SK-N-SH treated with all-trans-retinoic acid at 6 μM for 48 hours (cell line): ENCODE measurements around the gene MUSK.

ENCODE experiments used
- ATAC-seq: fragments of 200-7000 bp; cut with Tn5 transposase; 3 replicates; pipeline ENCODE4 v1.9.1; 2020; ENCODE audit warnings: mild to moderate bottlenecking, moderate library complexity
- ARNTL ChIP-seq: fragments of 450-650 bp; formaldehyde crosslinking; IDR thresholded peaks from 2 replicates; pipeline ENCODE4 v1.5.0; 2020; ENCODE audit warnings: low read depth, mild to moderate bottlenecking, moderate library complexity, borderline replicate concordance
- BACH2 ChIP-seq: fragments of 250-450 bp; sonication (Bioruptor Pico); IDR thresholded peaks from 2 replicates; pipeline ENCODE4 v1.9.0; 2021; ENCODE audit warnings: mild to moderate bottlenecking, borderline replicate concordance
- CREB5 ChIP-seq: fragments of 250-450 bp; sonication (Bioruptor Pico); IDR thresholded peaks from 2 replicates; pipeline ENCODE4 v1.5.1; 2020; ENCODE audit warnings: low read depth, mild to moderate bottlenecking, moderate library complexity
- ESRRG ChIP-seq: fragments of 250-450 bp; sonication (Bioruptor Pico); IDR thresholded peaks from 2 replicates; pipeline ENCODE4 v1.6.1; 2021; ENCODE audit warnings: mild to moderate bottlenecking
- ISL1 ChIP-seq: fragments of 250-450 bp; sonication (Bioruptor Pico); IDR thresholded peaks from 2 replicates; pipeline ENCODE4 v2.1.2; 2022; ENCODE audit warnings: mild to moderate bottlenecking, moderate library complexity
- OSR1 ChIP-seq: fragments of 250-450 bp; sonication (Bioruptor Pico); IDR thresholded peaks from 2 replicates; pipeline ENCODE4 v1.8.0; 2022; ENCODE audit warnings: moderate library complexity, mild to moderate bottlenecking, inconsistent platforms
- PATZ1 ChIP-seq: fragments of 250-450 bp; sonication (Bioruptor Pico); IDR thresholded peaks from 2 replicates; pipeline ENCODE4 v1.8.0; 2020; ENCODE audit warnings: mild to moderate bottlenecking, moderate library complexity, borderline replicate concordance
- PPARA ChIP-seq: fragments of 250-450 bp; sonication (Bioruptor Pico); IDR thresholded peaks from 2 replicates; pipeline ENCODE4 v1.5.0; 2020; ENCODE audit warnings: mild to moderate bottlenecking, borderline replicate concordance
- RARB ChIP-seq: fragments of 250-450 bp; sonication (Bioruptor Pico); IDR thresholded peaks from 2 replicates; pipeline ENCODE4 v1.8.0; 2021; ENCODE audit warnings: mild to moderate bottlenecking, moderate library complexity
- SNAI2 ChIP-seq: fragments of 250-450 bp; sonication (Bioruptor Pico); IDR thresholded peaks from 2 replicates; pipeline ENCODE4 v1.5.0; 2020; ENCODE audit warnings: mild to moderate bottlenecking, moderate library complexity
- TCF4 ChIP-seq: fragments of 250-450 bp; sonication (Bioruptor Pico); IDR thresholded peaks from 2 replicates; pipeline ENCODE4 v1.8.0; 2021; ENCODE audit warnings: mild to moderate bottlenecking, moderate library complexity, borderline replicate concordance
- TOX ChIP-seq: fragments of 250-450 bp; sonication (Bioruptor Pico); IDR thresholded peaks from 2 replicates; pipeline ENCODE4 v1.8.0; 2021; ENCODE audit warnings: mild to moderate bottlenecking, moderate library complexity, borderline replicate concordance
- TSHZ2 ChIP-seq: fragments of 250-450 bp; sonication (Bioruptor Pico); IDR thresholded peaks from 2 replicates; pipeline ENCODE4 v1.5.0; 2020; ENCODE audit warnings: mild to moderate bottlenecking, moderate library complexity
- ZC3H10 ChIP-seq: fragments of 250-450 bp; sonication (Bioruptor Pico); IDR thresholded peaks from 2 replicates; pipeline ENCODE4 v1.5.1; 2021; ENCODE audit warnings: mild to moderate bottlenecking, moderate library complexity
- ZFP3 ChIP-seq: fragments of 250-450 bp; sonication (Bioruptor Pico); IDR thresholded peaks from 2 replicates; pipeline ENCODE4 v1.5.0; 2020; ENCODE audit warnings: mild to moderate bottlenecking, moderate library complexity
- ZFP30 ChIP-seq: fragments of 450-650 bp; formaldehyde crosslinking; IDR thresholded peaks from 2 replicates; pipeline ENCODE4 v1.5.0; 2022; ENCODE audit warnings: mild to moderate bottlenecking, moderate library complexity
- ZNF565 ChIP-seq: fragments of 450-650 bp; formaldehyde crosslinking; conservative IDR thresholded peaks from 2 replicates; pipeline ENCODE4 v1.5.0; 2020; ENCODE audit warnings: low read depth, mild to moderate bottlenecking, moderate library complexity
- ZNF70 ChIP-seq: fragments of 450-650 bp; formaldehyde crosslinking; IDR thresholded peaks from 2 replicates; pipeline ENCODE4 v1.5.0; 2020; ENCODE audit warnings: mild to moderate bottlenecking, moderate library complexity
- ZNF8 ChIP-seq: fragments of 450-650 bp; formaldehyde crosslinking; IDR thresholded peaks from 2 replicates; pipeline ENCODE4 v1.5.0; 2020; ENCODE audit warnings: mild to moderate bottlenecking, moderate library complexity
- TF ChIP-seq, protein P1 (sequence below): fragments of 250-450 bp; sonication (Bioruptor Pico); IDR thresholded peaks from 2 replicates; pipeline ENCODE4 v1.8.0; 2021; ENCODE audit warnings: low read depth, mild to moderate bottlenecking, moderate library complexity, borderline replicate concordance

MUSK gene

DNA sequence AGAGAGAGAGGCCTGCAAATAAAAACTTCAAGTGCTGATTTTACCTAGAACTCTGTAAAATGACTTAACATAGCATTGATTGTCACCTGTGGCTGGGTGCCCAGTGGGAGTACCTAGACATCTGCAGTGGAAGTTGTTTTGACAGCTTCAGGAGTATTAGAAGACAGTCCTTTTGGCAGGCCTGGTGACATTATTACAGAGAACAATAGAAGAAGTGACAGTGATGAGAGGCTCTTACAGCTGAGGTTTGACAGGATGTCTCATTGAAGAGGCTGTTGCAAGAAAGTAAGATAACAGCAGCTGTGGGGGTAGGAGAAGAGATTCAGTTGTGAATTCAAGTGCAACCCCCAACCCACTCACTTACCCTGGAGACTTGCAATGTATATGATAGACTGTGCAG, 27.9 kb upstream of the MUSK start:
- no peak; the same call in 2 of the 3 replicates for ATAC-seq
- TF ChIP-seq BACH2 (CRISPR knock-in tag) = no peak
- no peak for TF ChIP-seq ZNF565 (CRISPR knock-in tag)
- no peak for TF ChIP-seq TCF4
- TF ChIP-seq TSHZ2 (CRISPR knock-in tag) = no peak
- TF ChIP-seq PPARA (CRISPR knock-in tag) = no peak
- TF ChIP-seq ZNF70 (CRISPR knock-in tag) = no peak
- no peak for TF ChIP-seq TOX (CRISPR knock-in tag)
- no peak for TF ChIP-seq ZC3H10 (CRISPR knock-in tag)
- no peak for TF ChIP-seq RARB
- no peak for TF ChIP-seq ISL1
- no peak for TF ChIP-seq PATZ1 (CRISPR knock-in tag)
- no peak for TF ChIP-seq ZFP30 (CRISPR knock-in tag)
- TF ChIP-seq SNAI2 (CRISPR knock-in tag) = no peak
- TF ChIP-seq, all 23 proteins: peak for 0

- no peak for ATAC-seq
- TF ChIP-seq, protein P1, sequence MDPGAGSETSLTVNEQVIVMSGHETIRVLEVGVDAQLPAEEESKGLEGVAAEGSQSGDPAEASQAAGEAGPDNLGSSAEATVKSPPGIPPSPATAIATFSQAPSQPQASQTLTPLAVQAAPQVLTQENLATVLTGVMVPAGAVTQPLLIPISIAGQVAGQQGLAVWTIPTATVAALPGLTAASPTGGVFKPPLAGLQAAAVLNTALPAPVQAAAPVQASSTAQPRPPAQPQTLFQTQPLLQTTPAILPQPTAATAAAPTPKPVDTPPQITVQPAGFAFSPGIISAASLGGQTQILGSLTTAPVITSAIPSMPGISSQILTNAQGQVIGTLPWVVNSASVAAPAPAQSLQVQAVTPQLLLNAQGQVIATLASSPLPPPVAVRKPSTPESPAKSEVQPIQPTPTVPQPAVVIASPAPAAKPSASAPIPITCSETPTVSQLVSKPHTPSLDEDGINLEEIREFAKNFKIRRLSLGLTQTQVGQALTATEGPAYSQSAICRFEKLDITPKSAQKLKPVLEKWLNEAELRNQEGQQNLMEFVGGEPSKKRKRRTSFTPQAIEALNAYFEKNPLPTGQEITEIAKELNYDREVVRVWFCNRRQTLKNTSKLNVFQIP = no peak
- TF ChIP-seq ZNF8 (CRISPR knock-in tag) = no peak
- no peak for TF ChIP-seq ZFP30 (CRISPR knock-in tag)
- no peak for TF ChIP-seq ISL1
- no peak for TF ChIP-seq TOX (CRISPR knock-in tag)
- TF ChIP-seq ZNF565 (CRISPR knock-in tag) = no peak
- TF ChIP-seq TSHZ2 (CRISPR knock-in tag) = no peak
- TF ChIP-seq ZNF70 (CRISPR knock-in tag) = no peak
- no peak for TF ChIP-seq PPARA (CRISPR knock-in tag)
- TF ChIP-seq ZFP3 (CRISPR knock-in tag) = no peak
- TF ChIP-seq ESRRG (CRISPR knock-in tag) = no peak
- TF ChIP-seq OSR1 (CRISPR knock-in tag) = no peak
- no peak for TF ChIP-seq CREB5 (CRISPR knock-in tag)
- TF ChIP-seq SNAI2 (CRISPR knock-in tag) = no peak
- TF ChIP-seq RARB = no peak
- no peak for TF ChIP-seq PATZ1 (CRISPR knock-in tag)
- no peak for TF ChIP-seq ZC3H10 (CRISPR knock-in tag)
- no peak for TF ChIP-seq ARNTL
Observed at GRCh38 chr9:110641293-110641692, 27.3 kb upstream of the MUSK start.
